Kidney (tissue), 14 donors: ENCODE measurements around the gene SLC25A30. TPM values are rescaled to one million over a fixed set of nuclear protein-coding genes. Genes with fewer than 3 reads are reported as not detected.

Experiments
- DNase-seq, 5 donors: peaks; one replicate each; pipeline ENCODE4 v3.0.0-alpha.2; 2013 to 2020
- FAIRE-seq: peaks from 2 replicates; lab custom pipeline; 2012; peaks lifted over from hg19 to GRCh38; lab: Jason Lieb, UNC
- H3K27ac ChIP-seq, 2 donors: one replicate each; pipeline ENCODE4 v1.7.0; 2013; ENCODE audit warnings: low read depth in 2 of 2, low read length in 2 of 2, inconsistent platforms in 1 of 2
- H3K27me3 ChIP-seq: one replicate; pipeline ENCODE4 v1.7.1; 2013; ENCODE audit warnings: low read length, inconsistent platforms; ENCODE audit not compliant: control insufficient read depth, insufficient read depth
- H3K36me3 ChIP-seq, 3 donors: one replicate each; pipeline versions ENCODE4 v1.7.0 to v1.7.1; 2013; ENCODE audit warnings: low read length in 3 of 3, control low read depth in 1 of 3, inconsistent platforms in 1 of 3; ENCODE audit not compliant: insufficient read depth in 3 of 3, control insufficient read depth in 2 of 3
- H3K4me1 ChIP-seq, 3 donors: one replicate each; pipeline versions ENCODE4 v1.7.0 to v1.7.1; 2013; ENCODE audit warnings: low read length in 3 of 3, inconsistent platforms in 1 of 3, low read depth in 1 of 3; ENCODE audit not compliant: control insufficient read depth in 2 of 3, insufficient read depth in 2 of 3
- H3K4me3 ChIP-seq, 3 donors: one replicate each; pipeline versions ENCODE4 v1.7.0 to v1.8.1; 2013; ENCODE audit warnings: low read length in 3 of 3, control low read depth in 1 of 3, inconsistent platforms in 1 of 3
- H3K9ac ChIP-seq, 3 donors: one replicate each; pipeline versions ENCODE4 v1.7.0 to v1.7.1; 2013; ENCODE audit warnings: low read length in 3 of 3, control low read depth in 1 of 3, inconsistent platforms in 1 of 3
- H3K9me3 ChIP-seq, 3 donors: one replicate each; pipeline versions ENCODE4 v1.7.0 to v1.7.1; 2013; ENCODE audit warnings: low read length in 3 of 3, control low read depth in 1 of 3, inconsistent platforms in 1 of 3; ENCODE audit not compliant: control insufficient read depth in 2 of 3, insufficient read depth in 1 of 3
- intact Hi-C: fragments of 100-400 bp; cut with DNase I; formaldehyde crosslinking; loops from one replicate; pipeline ENCODE4 v1.11.1; 2022
- polyA plus RNA-seq: library from polyadenylated mRNA; stranded (reverse); fragments of 350-450 nt; fragmentation: Illumina TruSeq; extraction: RNeasy Lipid Tissue Mini Kit (QIAGEN cat#74804); gene quantifications from one replicate; pipeline ENCODE4 v1.2.3, GENCODE V29; 2014; ENCODE audit warnings: low read depth, low replicate concordance; ENCODE audit not compliant: insufficient read depth
- total RNA-seq: library from RNA; stranded (reverse); fragmentation: NEBNext Ultra II Directional; extraction: Animal tissue kit (Norgen Biotek cat#: 25700); gene quantifications from one replicate; pipeline ENCODE4 v1.2.1, GENCODE V29; 2021
- TF ChIP-seq, protein P1 (sequence below): IDR thresholded peaks from 3 replicates; pipeline ENCODE4 v1.5.1; 2012; ENCODE audit warnings: mild to moderate bottlenecking, moderate library complexity, borderline replicate concordance; ENCODE audit not compliant: insufficient read depth; ENCODE audit errors: extremely low read depth
- donor health status: control.
- donor health status: control.
- donor health status: control.
- donor health status: control.
- donor health status: control.
- donor health status: DM: yes; HTN: yes; CAD: no.
- donor health status: Normal renal cell carcinoma (clear cell type).

SLC25A30 gene
- total and polyA plus RNA-seq, 2 donors from 2014 or later, result 32.9 to 47.1 TPM

DNA sequence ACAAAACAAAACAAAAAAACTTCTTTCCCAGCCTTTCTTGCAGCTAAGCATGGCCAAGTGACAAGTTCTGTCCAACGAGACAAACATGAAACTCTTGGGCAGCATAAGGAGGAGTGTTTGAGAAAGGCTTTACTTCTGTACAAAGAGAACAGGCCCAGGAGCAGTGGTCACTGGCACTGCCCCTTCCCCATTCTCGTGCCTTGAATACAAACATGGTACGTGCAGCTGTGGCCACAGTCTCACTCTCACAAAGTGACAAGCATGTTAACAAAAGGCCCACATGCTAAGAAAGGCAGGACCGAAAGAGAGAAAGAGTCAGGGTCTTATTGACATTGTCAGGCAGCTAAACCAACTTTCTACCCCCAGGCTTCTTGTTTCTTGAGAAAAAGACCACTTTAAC, 19.8 kb upstream of the SLC25A30 start:
- H3K27ac ChIP-seq, result no peak overlapping the region
- H3K36me3 ChIP-seq, result no peaks in the 10 kb centered on the region
- TF ChIP-seq, protein P1, sequence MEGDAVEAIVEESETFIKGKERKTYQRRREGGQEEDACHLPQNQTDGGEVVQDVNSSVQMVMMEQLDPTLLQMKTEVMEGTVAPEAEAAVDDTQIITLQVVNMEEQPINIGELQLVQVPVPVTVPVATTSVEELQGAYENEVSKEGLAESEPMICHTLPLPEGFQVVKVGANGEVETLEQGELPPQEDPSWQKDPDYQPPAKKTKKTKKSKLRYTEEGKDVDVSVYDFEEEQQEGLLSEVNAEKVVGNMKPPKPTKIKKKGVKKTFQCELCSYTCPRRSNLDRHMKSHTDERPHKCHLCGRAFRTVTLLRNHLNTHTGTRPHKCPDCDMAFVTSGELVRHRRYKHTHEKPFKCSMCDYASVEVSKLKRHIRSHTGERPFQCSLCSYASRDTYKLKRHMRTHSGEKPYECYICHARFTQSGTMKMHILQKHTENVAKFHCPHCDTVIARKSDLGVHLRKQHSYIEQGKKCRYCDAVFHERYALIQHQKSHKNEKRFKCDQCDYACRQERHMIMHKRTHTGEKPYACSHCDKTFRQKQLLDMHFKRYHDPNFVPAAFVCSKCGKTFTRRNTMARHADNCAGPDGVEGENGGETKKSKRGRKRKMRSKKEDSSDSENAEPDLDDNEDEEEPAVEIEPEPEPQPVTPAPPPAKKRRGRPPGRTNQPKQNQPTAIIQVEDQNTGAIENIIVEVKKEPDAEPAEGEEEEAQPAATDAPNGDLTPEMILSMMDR, result no peak
- no peak for FAIRE-seq
- no peak overlapping the region for H3K9ac ChIP-seq
- H3K9me3 ChIP-seq, result no peaks in the 10 kb centered on the region
- intact Hi-C loops, result no loop called here
- H3K4me1 ChIP-seq, result peaks cover 0 to 12% (median 5%) of the 10 kb centered on the region in 3 donors
- no peak overlapping the region for H3K4me3 ChIP-seq
- H3K27me3 ChIP-seq, result no peaks in the 10 kb centered on the region
- no peak for DNase-seq

DNA sequence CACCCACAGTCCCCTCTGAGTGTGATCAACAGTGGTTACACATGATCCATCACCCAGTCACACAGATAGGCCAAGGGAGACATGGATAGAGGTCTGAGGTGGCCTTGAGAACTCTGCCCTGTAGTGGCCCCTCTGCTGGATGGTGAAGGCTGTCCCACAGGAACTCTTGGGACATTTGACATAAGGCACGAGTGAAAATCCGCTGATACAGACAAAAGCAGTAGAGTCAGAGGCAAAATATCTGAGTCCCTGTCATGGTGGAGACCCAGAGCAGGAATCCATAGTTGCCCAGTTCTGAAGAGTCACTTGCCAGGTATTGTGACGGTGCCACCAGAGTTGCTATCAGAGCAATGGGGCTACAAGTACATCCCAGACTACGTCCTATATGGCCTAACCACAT, 18.8 kb upstream of the SLC25A30 start:
- TF ChIP-seq, protein P1, result no peak
- intact Hi-C loops, result no loop called here
- Histone ChIP-seq H3K27ac (no peak overlapping the region), H3K36me3 (no peaks in the 10 kb centered on the region), H3K9ac (no peak overlapping the region), H3K9me3 (no peaks in the 10 kb centered on the region), H3K4me3 (no peak overlapping the region), H3K4me1 (peaks cover 0 to 12% (median 5%) of the 10 kb centered on the region in 3 donors), H3K27me3 (no peaks in the 10 kb centered on the region)
- FAIRE-seq, result no peak
- no peak for DNase-seq

DNA sequence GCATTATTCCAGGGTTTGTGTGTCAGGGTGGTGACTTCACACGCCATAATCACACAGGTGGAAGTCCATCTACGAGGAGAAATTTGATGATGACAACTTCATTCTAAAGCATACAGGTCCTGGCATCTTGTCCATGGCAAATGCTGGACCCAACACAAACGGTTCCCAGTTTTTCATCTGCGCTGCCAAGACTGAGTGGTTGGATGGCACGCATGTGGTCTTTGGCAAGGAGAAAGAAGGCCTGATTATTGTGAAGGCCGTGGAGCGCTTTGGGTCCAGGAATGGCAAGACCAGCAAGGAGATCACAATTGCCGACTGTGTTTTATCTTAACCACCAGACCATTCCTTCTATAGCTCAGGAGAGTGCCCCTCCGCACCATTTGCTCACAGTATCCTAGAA, 18.2 kb upstream of the SLC25A30 start:
- H3K4me1 ChIP-seq, result peaks cover 0 to 12% (median 5%) of the 10 kb centered on the region in 3 donors
- no peak overlapping the region for H3K4me3 ChIP-seq
- DNase-seq, result no peak
- no peaks in the 10 kb centered on the region for H3K27me3 ChIP-seq
- H3K36me3 ChIP-seq, result no peaks in the 10 kb centered on the region
- no peaks in the 10 kb centered on the region for H3K9me3 ChIP-seq
- no peak for FAIRE-seq
- intact Hi-C loops, result no loop called here
- TF ChIP-seq, protein P1, result no peak
- no peak overlapping the region for H3K9ac ChIP-seq
- H3K27ac ChIP-seq, result no peak overlapping the region
